Neural cell (in vitro differentiated cells): ENCODE results near the gene CA12. TPM values are rescaled to one million over a fixed set of nuclear protein-coding genes. Genes with fewer than 3 reads are reported as not detected.

Source experiments
- H2AFZ ChIP-seq: fragments of 200-600, 300-800 bp; sonication (generic), shearing (Covaris generic); 2 replicates; pipeline ENCODE4 v1.6.0; 2014; ENCODE audit warnings: low read depth, mild to moderate bottlenecking, antibody characterized with exemption, low read length, moderate library complexity
- H3F3A ChIP-seq: fragments of 200-600 bp; shearing (Covaris generic); 2 replicates; pipeline ENCODE4 v1.6.1; 2016; ENCODE audit warnings: mild to moderate bottlenecking, moderate library complexity, mixed read lengths, antibody characterized with exemption, low read length; ENCODE audit not compliant: insufficient read depth, poor library complexity, severe bottlenecking
- H3K27ac ChIP-seq: fragments of 200-600, 300-800 bp; sonication (generic), shearing (Covaris generic); 2 replicates; pipeline ENCODE4 v1.5.1; 2014; ENCODE audit warnings: mild to moderate bottlenecking, low read length, moderate library complexity
- H3K27me3 ChIP-seq: fragments of 300-800, 200-600 bp; sonication (generic), shearing (Covaris generic); 2 replicates; pipeline ENCODE4 v1.6.0; 2014; ENCODE audit warnings: mild to moderate bottlenecking, low read depth, low read length, moderate library complexity; ENCODE audit not compliant: insufficient read depth
- H3K36me3 ChIP-seq: fragments of 300-800, 200-600 bp; sonication (generic), shearing (Covaris generic); 2 replicates; pipeline ENCODE4 v1.5.1; 2014; ENCODE audit warnings: mild to moderate bottlenecking, antibody characterized with exemption, low read length, moderate library complexity; ENCODE audit not compliant: insufficient read depth
- H3K4me2 ChIP-seq: fragments of 300-800, 200-600 bp; sonication (generic), shearing (Covaris generic); 2 replicates; pipeline ENCODE4 v1.6.0; 2014; ENCODE audit warnings: mild to moderate bottlenecking, low read length
- H3K4me3 ChIP-seq: fragments of 300-800, 200-600 bp; sonication (generic), shearing (Covaris generic); 2 replicates; pipeline ENCODE4 v1.5.1; 2014; ENCODE audit warnings: mild to moderate bottlenecking, low read length, moderate library complexity
- H3K79me2 ChIP-seq: fragments of 200-600 bp; shearing (Covaris generic); replicated peaks from 2 replicates; pipeline ENCODE4 v1.6.0; 2014; ENCODE audit warnings: mild to moderate bottlenecking, low read length, moderate library complexity; ENCODE audit not compliant: insufficient read depth
- H3K9ac ChIP-seq: fragments of 300-800, 200-600 bp; sonication (generic), shearing (Covaris generic); 2 replicates; pipeline ENCODE4 v1.6.1; 2016; ENCODE audit warnings: mild to moderate bottlenecking, low read length, mixed read lengths
- H3K9me2 ChIP-seq: fragments of 200-600 bp; shearing (Covaris generic); 2 replicates; pipeline ENCODE4 v1.6.1; 2016; ENCODE audit warnings: mild to moderate bottlenecking, low read length, mixed read lengths; ENCODE audit not compliant: insufficient read depth
- H3K9me3 ChIP-seq: fragments of 200-600, 300-800 bp; sonication (generic), shearing (Covaris generic); 2 replicates; pipeline ENCODE4 v1.6.1; 2016; ENCODE audit warnings: mild to moderate bottlenecking, mixed run types, low read length, moderate library complexity, mixed read lengths
- H4K20me1 ChIP-seq: fragments of 200-600 bp; shearing (Covaris generic); 2 replicates; pipeline ENCODE4 v1.6.1; 2016; ENCODE audit warnings: mild to moderate bottlenecking, mixed run types; ENCODE audit not compliant: insufficient read depth
- CTCF ChIP-seq: fragments of 450-650 bp; IDR thresholded peaks from 2 replicates; pipeline ENCODE4 v1.5.1; 2014; ENCODE audit warnings: antibody characterized with exemption, mild to moderate bottlenecking, moderate library complexity; ENCODE audit not compliant: poor library complexity, severe bottlenecking
- EP300 ChIP-seq: fragments of 450-650 bp; conservative IDR thresholded peaks from 2 replicates; pipeline ENCODE4 v1.6.1; 2014; ENCODE audit warnings: antibody characterized with exemption, mild to moderate bottlenecking, moderate library complexity; ENCODE audit not compliant: poor library complexity, severe bottlenecking
- EZH2 ChIP-seq: fragments of 200-600, 300-800 bp; shearing (Covaris generic), sonication (generic); IDR thresholded peaks from 2 replicates; pipeline ENCODE4 v1.6.1; 2014; ENCODE audit warnings: antibody characterized with exemption, low read length, borderline replicate concordance, mild to moderate bottlenecking; ENCODE audit not compliant: insufficient read depth, poor library complexity, severe bottlenecking
- MXI1 ChIP-seq: fragments of 450-650 bp; conservative IDR thresholded peaks from 2 replicates; pipeline ENCODE4 v1.6.1; 2014; ENCODE audit warnings: antibody characterized with exemption, mild to moderate bottlenecking; ENCODE audit not compliant: poor library complexity, severe bottlenecking
- POLR2AphosphoS5 ChIP-seq: IDR thresholded peaks from 2 replicates; pipeline ENCODE4 v1.6.1; 2012
- RAD21 ChIP-seq: fragments of 450-650 bp; conservative IDR thresholded peaks from 2 replicates; pipeline ENCODE4 v1.6.1; 2014; ENCODE audit warnings: antibody characterized with exemption, mild to moderate bottlenecking, moderate library complexity
- REST ChIP-seq: IDR thresholded peaks from 2 replicates; pipeline ENCODE4 v1.6.1; 2012; ENCODE audit warnings: borderline replicate concordance
- SMC3 ChIP-seq: fragments of 450-650 bp; conservative IDR thresholded peaks from 2 replicates; pipeline ENCODE4 v1.6.1; 2014; ENCODE audit warnings: antibody characterized with exemption, mild to moderate bottlenecking, moderate library complexity; ENCODE audit not compliant: poor library complexity
- TAF1 ChIP-seq: IDR thresholded peaks from 2 replicates; pipeline ENCODE4 v1.6.1; 2012; ENCODE audit warnings: low read depth
- polyA plus RNA-seq: library from polyadenylated mRNA; depleted of rRNA; stranded (reverse); fragments of >200 nt; gene quantifications from 2 replicates; pipeline ENCODE4 v1.2.3, GENCODE V29; 2014

Gene CA12
- polyA plus RNA-seq, 1 donor from 2014 or later: 0.11 TPM

DNA sequence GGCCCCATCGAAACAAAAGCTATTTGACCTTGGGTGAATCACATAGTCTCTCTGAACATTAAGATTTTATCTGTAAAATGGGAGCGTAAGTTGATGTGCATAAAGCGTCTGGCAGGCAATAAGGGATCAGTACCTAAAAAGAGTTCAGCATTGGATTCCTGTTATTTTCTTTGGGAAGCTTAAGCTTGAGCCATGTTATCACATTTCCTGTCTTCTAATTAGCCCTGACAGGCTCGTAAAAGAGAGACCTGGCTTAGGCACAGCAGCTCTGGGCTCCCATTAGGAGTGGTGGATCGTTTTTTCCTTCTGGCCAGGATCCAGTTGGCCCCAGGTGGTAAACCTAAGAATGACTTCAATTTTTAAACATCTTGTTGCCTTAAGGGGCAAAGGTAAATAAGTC, 26.0 kb upstream of the CA12 start:
- no peak overlapping the region for H3K9ac ChIP-seq
- no peaks in the 10 kb centered on the region for H3K27me3 ChIP-seq
- no peak overlapping the region for H3K4me3 ChIP-seq
- no peaks in the 10 kb centered on the region for H3K79me2 ChIP-seq
- TF ChIP-seq EP300: no peak
- TF ChIP-seq REST: no peak
- TF ChIP-seq MXI1: no peak
- TF ChIP-seq POLR2AphosphoS5: no peak
- no peak for TF ChIP-seq SMC3
- TF ChIP-seq EZH2: no peak
- TF ChIP-seq RAD21: no peak
- TF ChIP-seq CTCF: no peak
- no peak for TF ChIP-seq TAF1
- no peak overlapping the region for H2AFZ ChIP-seq
- H3K27ac ChIP-seq: no peak overlapping the region
- no peaks in the 10 kb centered on the region for H3K9me2 ChIP-seq
- no peaks in the 10 kb centered on the region for H3K9me3 ChIP-seq
- no peaks in the 10 kb centered on the region for H4K20me1 ChIP-seq
- H3K4me2 ChIP-seq: no peak overlapping the region
- no peaks in the 10 kb centered on the region for H3K36me3 ChIP-seq
- no peaks in the 10 kb centered on the region for H3F3A ChIP-seq

- H3K9ac ChIP-seq: no peak overlapping the region
- H3K27ac ChIP-seq: no peak overlapping the region
- no peak overlapping the region for H2AFZ ChIP-seq
Observed at GRCh38 chr15:63405683-63406390, 24.2 kb upstream of the CA12 start.

More at GRCh38 chr15:63405683-63406390, 24.2 kb upstream of the CA12 start:
- no peaks in the 10 kb centered on the region for H3K79me2 ChIP-seq
- H3K9me2 ChIP-seq: no peaks in the 10 kb centered on the region
- H3K36me3 ChIP-seq: no peaks in the 10 kb centered on the region
- no peak overlapping the region for H3K4me3 ChIP-seq
- no peaks in the 10 kb centered on the region for H3K9me3 ChIP-seq
- H3F3A ChIP-seq: no peaks in the 10 kb centered on the region
- no peak overlapping the region for H3K4me2 ChIP-seq
- H3K27me3 ChIP-seq: no peaks in the 10 kb centered on the region
- TF ChIP-seq POLR2AphosphoS5: no peak
- no peak for TF ChIP-seq EP300
- TF ChIP-seq SMC3: no peak
- no peak for TF ChIP-seq RAD21
- no peaks in the 10 kb centered on the region for H4K20me1 ChIP-seq
